ENCODE measurements around the gene BABAM2. TPM values are rescaled to one million over a fixed set of nuclear protein-coding genes. Genes with fewer than 3 reads are reported as not detected.
"Not testable (repeated sequence)": the region's sequence is repeated elsewhere in the genome, so short reads cannot be mapped to it uniquely, and the experiment has no call there.

BABAM2 gene
- total RNA-seq, 1 donor from 2014 or later = 41.0 TPM

- no peak overlapping the region for H3K27ac ChIP-seq
- no peaks in the 10 kb centered on the region for H3K27me3 ChIP-seq
- no peak overlapping the region for H3K4me3 ChIP-seq
- intact Hi-C loops (cut with DNase I) = no loop called here
- TF ChIP-seq POLR2AphosphoS5 (IDR thresholded peaks at IDR 0.05; ENCODE audit: insufficient read depth in 1 of 2, low read depth in 1 of 2) = no peak
- TF ChIP-seq CTCF (IDR thresholded peaks at IDR 0.05) = no peak
- no peak for TF ChIP-seq POLR2A (IDR thresholded peaks at IDR 0.05)
- peaks cover 16% of the 10 kb centered on the region for H3K4me1 ChIP-seq
- H3K36me3 ChIP-seq = no peaks in the 10 kb centered on the region
- no peaks in the 10 kb centered on the region for H3K9me3 ChIP-seq
- DNase-seq (ENCODE audit: extremely low spot score in 2 of 2) = no peak
Observed at GRCh38 chr2:27973592-27973991, 83.1 kb downstream of the BABAM2 start.

GRCh38 chr2:27976308-27976707 is 85.8 kb downstream of the BABAM2 start:
- no peaks in the 10 kb centered on the region for H3K36me3 ChIP-seq
- intact Hi-C loops (cut with DNase I) = no loop called here
- H3K27ac ChIP-seq = no peak overlapping the region
- TF ChIP-seq POLR2A (IDR thresholded peaks at IDR 0.05) (no peak), CTCF (IDR thresholded peaks at IDR 0.05) (no peak), POLR2AphosphoS5 (IDR thresholded peaks at IDR 0.05; ENCODE audit: insufficient read depth in 1 of 2, low read depth in 1 of 2) (no peak)
- no peak for DNase-seq (ENCODE audit: extremely low spot score in 2 of 2)
- H3K27me3 ChIP-seq = no peaks in the 10 kb centered on the region
- H3K9me3 ChIP-seq = no peaks in the 10 kb centered on the region
- no peak overlapping the region for H3K4me3 ChIP-seq
- H3K4me1 ChIP-seq = peaks cover 16% of the 10 kb centered on the region

GRCh38 chr2:27977731-27978312 is 87.3 kb downstream of the BABAM2 start:
- DNase-seq (ENCODE audit: extremely low spot score in 2 of 2) = no peak
- peaks cover 6% of the 10 kb centered on the region for H3K4me1 ChIP-seq
- no peaks in the 10 kb centered on the region for H3K9me3 ChIP-seq
- no peaks in the 10 kb centered on the region for H3K27me3 ChIP-seq
- peak in 1 of 2 donors; percentile 30 for TF ChIP-seq POLR2AphosphoS5 (IDR thresholded peaks at IDR 0.05; ENCODE audit: insufficient read depth in 1 of 2, low read depth in 1 of 2)
- TF ChIP-seq POLR2A (IDR thresholded peaks at IDR 0.05) = no peak
- no peak for TF ChIP-seq CTCF (IDR thresholded peaks at IDR 0.05)
- no peak overlapping the region for H3K4me3 ChIP-seq
- no peaks in the 10 kb centered on the region for H3K36me3 ChIP-seq
- peak overlapping the region; percentile 43 for H3K27ac ChIP-seq
- intact Hi-C loops (cut with DNase I) = no loop called here

- H3K4me1 ChIP-seq; DNase-seq (ENCODE audit: extremely low spot score in 2 of 2); H3K9me3 ChIP-seq; H3K4me3 ChIP-seq; H3K27me3 ChIP-seq; intact Hi-C loops (cut with DNase I); H3K36me3 ChIP-seq: not testable (repeated sequence)
- peak overlapping the region; percentile 43 for H3K27ac ChIP-seq
Observed at GRCh38 chr2:27978761-27979160, 88.2 kb downstream of the BABAM2 start.

- Histone ChIP-seq H3K4me3 (no peak overlapping the region), H3K9me3 (no peaks in the 10 kb centered on the region), H3K27ac (no peak overlapping the region), H3K27me3 (no peaks in the 10 kb centered on the region), H3K4me1 (peaks cover 6% of the 10 kb centered on the region), H3K36me3 (no peaks in the 10 kb centered on the region)
- intact Hi-C loops (cut with DNase I) = no loop called here
- TF ChIP-seq POLR2A (IDR thresholded peaks at IDR 0.05) (no peak), CTCF (IDR thresholded peaks at IDR 0.05) (no peak), POLR2AphosphoS5 (IDR thresholded peaks at IDR 0.05; ENCODE audit: insufficient read depth in 1 of 2, low read depth in 1 of 2) (no peak)
- no peak for DNase-seq (ENCODE audit: extremely low spot score in 2 of 2)
Observed at GRCh38 chr2:27980242-27980641, 89.7 kb downstream of the BABAM2 start.

All from vagina (tissue), 2 donors.